Spleen (tissue), 7 donors: ENCODE measurements around the gene VWA3B.

ENCODE experiments used
- CTCF ChIP-seq, 11 experiments: fragments of 200-600 bp in 7 of 11; fragments of 450-650 bp in 4 of 11; sonication (generic) in 4 of 11; IDR thresholded peaks in 8 of 11; conservative IDR thresholded peaks in 3 of 11; 1 replicate in 7 of 11; 2 replicates in 4 of 11; pipeline versions ENCODE4 v1.4.0 to v1.8.0; 2016 to 2021; ENCODE audit warnings: antibody characterized with exemption in 11 of 11, inconsistent platforms in 4 of 11, mild to moderate bottlenecking in 1 of 11
- POLR2A ChIP-seq, 3 donors: fragments of 450-650 bp; IDR thresholded peaks; one replicate each; pipeline ENCODE4 v1.5.1; 2017; ENCODE audit warnings: antibody characterized with exemption in 3 of 3, mild to moderate bottlenecking in 1 of 3
- POLR2AphosphoS5 ChIP-seq, 3 donors: sonication (generic); formaldehyde crosslinking; IDR thresholded peaks; one replicate each; pipeline ENCODE4 v1.5.1; 2017; ENCODE audit warnings: antibody characterized with exemption in 3 of 3
- donor health status: DM: no; HTN: no; CAD: no; lungs with moderate emphysema.
- donor health status: DM: no; HTN: no; CAD: no.
- donor health status: DM: no; HTN: no; CAD: no.

GRCh38 chr2:98357849-98358248, 270.9 kb downstream of the VWA3B start:
- TF ChIP-seq CTCF (IDR thresholded peaks at IDR 0.05 in 8 of 11, conservative IDR thresholded peaks at IDR 0.05 in 3 of 11) (no peak), POLR2A (IDR thresholded peaks at IDR 0.05) (no peak), POLR2AphosphoS5 (IDR thresholded peaks at IDR 0.05) (no peak)
